HUDEP-2 (cell line): ENCODE results near the gene RIMBP2.

Experiments
- DNase-seq, 76 experiments: peaks; one replicate each; lab custom pipeline; 2025; ENCODE audit not compliant: unreplicated experiment in 76 of 76; lab: John Stamatoyannopoulos, UW

The RIMBP2 gene

DNA sequence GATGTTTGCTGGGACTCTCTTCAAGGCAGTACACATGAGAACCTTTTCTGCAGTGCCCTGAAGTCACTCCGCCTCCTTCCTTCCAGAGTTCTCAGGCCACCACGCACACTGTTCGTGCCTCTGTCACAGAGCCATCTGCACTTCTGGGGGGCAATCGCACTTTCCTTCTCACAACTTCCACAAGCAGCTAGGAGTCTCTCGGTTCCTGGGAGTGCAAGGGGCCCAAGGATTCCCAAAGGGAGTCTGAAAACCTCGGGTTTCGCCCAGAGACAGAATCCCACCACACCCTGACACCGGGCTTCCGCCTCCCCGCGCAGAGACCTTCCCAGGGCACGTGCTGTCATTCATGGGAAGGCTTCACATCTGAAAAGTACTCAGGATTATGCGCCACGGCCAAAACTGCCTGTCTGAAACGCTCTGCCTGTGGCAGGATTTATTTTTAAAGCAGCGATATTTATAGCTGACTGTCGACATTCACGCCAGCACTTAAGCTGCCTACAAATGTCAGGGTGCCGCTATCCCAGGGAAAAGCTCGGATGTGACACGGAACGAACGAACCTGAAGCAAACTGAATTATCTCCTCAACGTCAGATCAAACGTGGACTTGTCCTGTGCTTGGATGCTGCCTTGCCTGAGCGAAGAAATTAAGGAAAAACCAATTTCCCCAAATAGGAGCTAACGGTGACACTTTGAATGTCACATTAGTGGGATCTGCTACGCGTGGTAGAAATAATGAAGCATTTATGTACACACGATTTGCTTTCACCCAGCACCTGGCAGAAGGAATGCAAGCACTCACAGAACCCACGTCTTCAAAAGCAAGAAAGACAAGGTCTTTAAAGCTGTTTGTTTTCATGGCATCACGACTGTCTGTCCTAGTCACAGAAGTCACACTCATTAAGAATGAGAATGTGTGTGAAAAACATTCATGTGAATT lies 224.4 kb downstream of the RIMBP2 start:
- DNase-seq = no peak

GRCh38 chr12:130490674-130491073 lies 225.4 kb downstream of the RIMBP2 start:
- no peak for DNase-seq

- DNase-seq = no peak
Observed at GRCh38 chr12:130489293-130489692, 226.8 kb downstream of the RIMBP2 start.

- no peak for DNase-seq
Observed at GRCh38 chr12:130488358-130488710, 227.8 kb downstream of the RIMBP2 start.

GRCh38 chr12:130487636-130488357 lies 228.3 kb downstream of the RIMBP2 start:
- no peak for DNase-seq

- no peak for DNase-seq
Observed at GRCh38 chr12:130486891-130487416, 229.1 kb downstream of the RIMBP2 start.

DNA sequence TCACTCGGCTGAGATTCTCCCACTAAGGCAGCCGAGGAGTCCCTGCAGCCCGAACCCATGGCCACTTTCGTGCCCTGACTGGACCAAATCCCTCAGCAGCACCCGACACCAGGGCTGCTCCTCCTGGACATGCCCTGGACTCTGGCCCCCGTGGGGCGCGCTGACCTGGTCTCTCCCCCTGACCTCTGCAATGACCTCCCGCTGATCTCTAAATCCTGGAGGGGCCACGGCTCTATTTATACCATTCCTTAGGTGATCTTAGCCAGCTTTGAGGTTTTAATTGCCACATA lies 230.0 kb downstream of the RIMBP2 start:
- DNase-seq = no peak

GRCh38 chr12:130485291-130486145 lies 230.6 kb downstream of the RIMBP2 start:
- no peak for DNase-seq

DNA sequence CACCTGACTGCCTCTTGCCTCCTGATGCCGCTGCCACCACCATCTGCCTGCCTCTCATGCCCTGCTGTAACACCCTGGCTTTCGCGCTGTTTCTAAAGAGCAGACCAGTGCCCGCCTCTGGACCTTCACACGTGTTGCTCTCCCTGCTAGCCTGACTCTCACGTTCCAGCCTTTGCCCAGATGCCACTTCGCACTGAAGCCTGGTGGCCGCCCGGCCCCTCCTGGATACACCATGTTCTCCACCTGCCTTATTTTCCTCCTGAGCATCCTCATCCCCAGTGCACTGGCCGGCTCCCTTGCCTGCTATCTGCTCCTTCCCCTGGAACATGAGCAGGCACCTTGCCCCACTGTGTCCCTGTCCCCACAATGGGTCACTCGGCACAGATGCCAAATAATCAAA lies 231.9 kb downstream of the RIMBP2 start:
- no peak for DNase-seq

GRCh38 chr12:130483616-130484180 lies 232.4 kb downstream of the RIMBP2 start:
- no peak for DNase-seq

GRCh38 chr12:130482448-130482847 lies 233.7 kb downstream of the RIMBP2 start:
- DNase-seq = no peak

- no peak for DNase-seq
Observed at GRCh38 chr12:130481392-130481879, 234.7 kb downstream of the RIMBP2 start.

GRCh38 chr12:130480887-130481286 lies 235.2 kb downstream of the RIMBP2 start:
- no peak for DNase-seq

GRCh38 chr12:130480231-130480630 lies 235.9 kb downstream of the RIMBP2 start:
- no peak for DNase-seq

DNA sequence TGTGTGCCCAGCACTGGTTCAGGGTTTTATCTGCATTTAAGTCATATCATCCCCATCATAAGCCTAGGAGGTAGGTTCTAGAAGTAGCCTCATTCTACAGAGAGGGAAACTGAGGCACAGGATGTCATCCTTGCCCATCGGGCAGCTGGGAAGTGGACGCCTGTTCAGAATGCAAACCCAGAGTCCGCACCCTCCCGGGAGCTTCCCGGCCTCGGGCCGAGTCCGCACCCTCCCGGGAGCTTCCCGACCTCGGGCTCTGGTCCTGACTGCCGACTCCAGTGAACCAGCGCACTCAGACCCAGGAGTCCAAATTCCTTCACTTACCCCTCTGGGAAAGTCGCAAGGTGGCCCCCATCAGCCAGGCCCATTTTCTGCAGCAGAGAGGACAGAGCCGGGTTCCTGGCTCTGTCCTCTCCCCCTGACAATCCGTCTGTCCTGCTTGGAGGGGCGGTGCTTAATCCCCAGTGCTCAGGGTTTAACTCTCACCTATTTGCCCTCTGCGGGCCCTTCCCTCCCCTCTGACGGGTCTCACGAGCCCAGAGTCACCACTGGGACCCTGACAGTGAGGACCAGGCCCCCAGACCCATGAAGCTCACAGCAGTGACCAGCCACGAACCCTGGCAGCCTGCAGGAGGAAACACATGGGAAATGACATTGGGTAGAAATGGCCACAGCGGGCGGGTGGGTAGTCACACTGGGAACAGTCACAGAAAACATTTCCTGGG lies 236.5 kb downstream of the RIMBP2 start:
- no peak for DNase-seq

GRCh38 chr12:130478786-130479185 lies 237.3 kb downstream of the RIMBP2 start:
- DNase-seq = no peak

GRCh38 chr12:130477701-130478100 lies 238.4 kb downstream of the RIMBP2 start:
- DNase-seq = no peak

GRCh38 chr12:130477266-130477665 lies 238.8 kb downstream of the RIMBP2 start:
- DNase-seq = no peak

DNA sequence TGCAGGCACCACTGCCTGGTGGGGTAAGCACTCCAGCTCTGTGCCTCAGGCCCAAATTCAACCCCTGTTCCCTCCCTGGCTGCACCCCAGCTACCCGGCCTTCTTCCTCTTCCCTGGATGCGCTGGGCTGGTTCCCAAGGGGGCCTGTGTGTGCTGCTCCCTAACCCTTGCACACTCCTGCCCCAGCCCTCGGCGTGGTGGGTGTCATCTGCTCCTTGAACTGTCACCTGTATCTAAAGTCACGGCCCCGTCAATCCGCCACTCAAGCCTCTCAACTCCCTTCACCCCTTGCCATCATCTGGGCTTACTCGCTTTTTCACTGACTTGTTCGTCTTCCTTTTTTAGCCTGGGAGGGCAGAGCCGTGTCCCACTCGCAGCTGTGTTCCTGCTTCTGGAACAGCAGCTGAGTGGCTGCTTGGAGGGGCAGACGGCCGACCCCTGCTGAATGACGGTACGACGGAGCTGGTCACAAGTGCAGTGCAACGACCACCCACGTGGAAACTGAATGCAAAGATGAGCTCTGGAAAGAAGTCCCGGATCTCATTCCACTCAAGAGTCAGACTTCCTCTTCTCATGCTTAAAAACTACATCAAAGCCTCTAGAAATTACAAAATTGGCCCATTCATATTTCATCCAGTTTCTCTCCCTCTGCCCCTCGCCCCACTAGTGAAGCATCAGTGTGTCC lies 239.5 kb downstream of the RIMBP2 start:
- no peak for DNase-seq
